HEK293 (cell line): ENCODE results near the gene SERPINH1.

Experiments
- KLF7 ChIP-seq: fragments of 450-650 bp; formaldehyde crosslinking; IDR thresholded peaks from 2 replicates; pipeline ENCODE4 v1.5.1; 2016; ENCODE audit warnings: missing biosample characterization, missing genetic modification characterization, borderline replicate concordance
- MYNN ChIP-seq: fragments of 450-650 bp; formaldehyde crosslinking; IDR thresholded peaks from 2 replicates; pipeline ENCODE4 v1.5.1; 2016; ENCODE audit warnings: missing biosample characterization, missing genetic modification characterization, borderline replicate concordance
- OSR2 ChIP-seq: fragments of 450-650 bp; formaldehyde crosslinking; IDR thresholded peaks from 2 replicates; pipeline ENCODE4 v1.5.1; 2016; ENCODE audit warnings: missing biosample characterization, missing genetic modification characterization
- ZBTB48 ChIP-seq: fragments of 450-650 bp; formaldehyde crosslinking; IDR thresholded peaks from 2 replicates; pipeline ENCODE4 v1.5.1; 2016; ENCODE audit warnings: missing biosample characterization, missing genetic modification characterization
- ZNF121 ChIP-seq: fragments of 450-650 bp; formaldehyde crosslinking; IDR thresholded peaks from 2 replicates; pipeline ENCODE4 v1.5.1; 2016; ENCODE audit warnings: missing biosample characterization, missing genetic modification characterization
- ZNF155 ChIP-seq: fragments of 450-650 bp; formaldehyde crosslinking; IDR thresholded peaks from 2 replicates; pipeline ENCODE4 v1.5.1; 2016; ENCODE audit warnings: missing biosample characterization, missing genetic modification characterization
- ZNF157 ChIP-seq: fragments of 450-650 bp; formaldehyde crosslinking; IDR thresholded peaks from 2 replicates; pipeline ENCODE4 v1.5.1; 2016; ENCODE audit warnings: missing biosample characterization, missing genetic modification characterization
- ZNF169 ChIP-seq: fragments of 450-650 bp; formaldehyde crosslinking; IDR thresholded peaks from 2 replicates; pipeline ENCODE4 v1.5.1; 2016; ENCODE audit warnings: missing biosample characterization, missing genetic modification characterization
- ZNF175 ChIP-seq: fragments of 450-650 bp; formaldehyde crosslinking; IDR thresholded peaks from 2 replicates; pipeline ENCODE4 v1.5.1; 2016; ENCODE audit warnings: missing biosample characterization, missing genetic modification characterization
- ZNF184 ChIP-seq: fragments of 450-650 bp; IDR thresholded peaks from 2 replicates; pipeline ENCODE4 v1.5.1; 2018; ENCODE audit warnings: missing biosample characterization, mild to moderate bottlenecking, missing genetic modification characterization
- ZNF248 ChIP-seq: fragments of 450-650 bp; formaldehyde crosslinking; IDR thresholded peaks from 2 replicates; pipeline ENCODE4 v1.5.1; 2017; ENCODE audit warnings: missing biosample characterization, missing genetic modification characterization
- ZNF335 ChIP-seq: fragments of 450-650 bp; formaldehyde crosslinking; conservative IDR thresholded peaks from 2 replicates; pipeline ENCODE4 v1.5.1; 2016; ENCODE audit warnings: missing biosample characterization, missing genetic modification characterization
- ZNF654 ChIP-seq: fragments of 450-650 bp; formaldehyde crosslinking; IDR thresholded peaks from 2 replicates; pipeline ENCODE4 v1.5.1; 2016; ENCODE audit warnings: low read depth, missing biosample characterization, missing genetic modification characterization
- ZNF747 ChIP-seq: fragments of 450-650 bp; formaldehyde crosslinking; IDR thresholded peaks from 2 replicates; pipeline ENCODE4 v1.5.1; 2016; ENCODE audit warnings: missing biosample characterization, missing genetic modification characterization
- ZNF768 ChIP-seq: fragments of 450-650 bp; formaldehyde crosslinking; IDR thresholded peaks from 2 replicates; pipeline ENCODE4 v1.5.1; 2018; ENCODE audit warnings: missing biosample characterization, mild to moderate bottlenecking, missing genetic modification characterization
- ZNF792 ChIP-seq: fragments of 450-650 bp; formaldehyde crosslinking; IDR thresholded peaks from 2 replicates; pipeline ENCODE4 v1.5.1; 2016; ENCODE audit warnings: missing biosample characterization, missing genetic modification characterization
- ZSCAN23 ChIP-seq: fragments of 450-650 bp; formaldehyde crosslinking; IDR thresholded peaks from 2 replicates; pipeline ENCODE4 v1.5.1; 2016; ENCODE audit warnings: missing biosample characterization, missing genetic modification characterization
- ZSCAN30 ChIP-seq: fragments of 450-650 bp; IDR thresholded peaks from 2 replicates; pipeline ENCODE4 v1.5.1; 2018; ENCODE audit warnings: missing biosample characterization, mild to moderate bottlenecking, missing genetic modification characterization, moderate library complexity
- TF ChIP-seq, protein P1 (sequence below): fragments of 450-650 bp; formaldehyde crosslinking; IDR thresholded peaks from 2 replicates; pipeline ENCODE4 v1.5.1; 2017; ENCODE audit warnings: missing biosample characterization, missing genetic modification characterization
- TF ChIP-seq, protein P2 (sequence below): fragments of 450-650 bp; formaldehyde crosslinking; IDR thresholded peaks from 2 replicates; pipeline ENCODE4 v1.5.1; 2016; ENCODE audit warnings: missing biosample characterization, missing genetic modification characterization
- TF ChIP-seq, protein P3 (sequence below): fragments of 450-650 bp; formaldehyde crosslinking; IDR thresholded peaks from 2 replicates; pipeline ENCODE4 v1.5.1; 2017; ENCODE audit warnings: missing biosample characterization, missing genetic modification characterization
- TF ChIP-seq, protein P4 (sequence below): fragments of 450-650 bp; formaldehyde crosslinking; conservative IDR thresholded peaks from 2 replicates; pipeline ENCODE4 v1.5.1; 2016; ENCODE audit warnings: low read depth, missing biosample characterization, missing genetic modification characterization
- TF ChIP-seq, protein P5 (sequence below): fragments of 450-650 bp; formaldehyde crosslinking; IDR thresholded peaks from 2 replicates; pipeline ENCODE4 v1.5.1; 2016; ENCODE audit warnings: missing biosample characterization, missing genetic modification characterization, borderline replicate concordance
- TF ChIP-seq, protein P6 (sequence below): fragments of 450-650 bp; formaldehyde crosslinking; IDR thresholded peaks from 2 replicates; pipeline ENCODE4 v1.5.1; 2016; ENCODE audit warnings: missing biosample characterization, missing genetic modification characterization

The SERPINH1 gene

DNA sequence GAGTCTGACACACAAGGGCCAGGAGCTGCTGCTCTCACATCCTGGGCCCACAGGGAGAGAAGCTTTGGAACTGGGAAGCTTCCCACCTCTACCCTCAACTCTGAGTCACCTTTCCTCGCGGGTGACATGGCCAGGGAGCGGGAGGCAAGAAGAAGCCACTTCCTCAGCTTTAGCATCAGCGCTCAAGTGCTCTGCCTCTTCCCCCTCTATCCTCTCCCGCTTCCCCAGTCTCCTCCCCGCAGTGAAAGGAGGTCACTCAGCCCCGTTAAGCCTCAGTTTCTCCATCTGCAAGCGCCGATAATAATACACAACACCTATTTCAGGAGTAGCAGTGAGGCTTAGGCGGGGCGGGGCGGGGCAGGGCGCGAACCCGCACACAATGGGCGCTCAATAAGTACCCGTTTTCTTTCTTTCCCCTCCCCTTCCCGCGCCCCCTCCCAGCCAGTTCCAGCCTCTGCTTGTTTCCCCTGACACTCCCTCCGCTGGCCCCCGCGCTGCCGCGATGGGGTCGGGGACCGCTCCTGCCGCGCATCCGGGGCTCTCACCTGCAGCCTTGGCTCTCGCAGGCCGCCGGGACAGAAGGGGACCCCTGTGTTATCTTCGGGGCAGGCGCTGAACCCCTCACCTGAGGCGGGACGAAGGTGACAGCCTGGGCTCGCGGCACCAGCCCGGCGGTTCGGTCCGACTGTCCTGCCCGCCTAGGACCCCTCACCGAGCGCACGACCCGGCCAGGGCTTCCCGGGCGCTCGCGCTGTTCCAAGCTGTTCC lies 37.2 kb upstream of the SERPINH1 start (continued):
- TF ChIP-seq, protein P1, sequence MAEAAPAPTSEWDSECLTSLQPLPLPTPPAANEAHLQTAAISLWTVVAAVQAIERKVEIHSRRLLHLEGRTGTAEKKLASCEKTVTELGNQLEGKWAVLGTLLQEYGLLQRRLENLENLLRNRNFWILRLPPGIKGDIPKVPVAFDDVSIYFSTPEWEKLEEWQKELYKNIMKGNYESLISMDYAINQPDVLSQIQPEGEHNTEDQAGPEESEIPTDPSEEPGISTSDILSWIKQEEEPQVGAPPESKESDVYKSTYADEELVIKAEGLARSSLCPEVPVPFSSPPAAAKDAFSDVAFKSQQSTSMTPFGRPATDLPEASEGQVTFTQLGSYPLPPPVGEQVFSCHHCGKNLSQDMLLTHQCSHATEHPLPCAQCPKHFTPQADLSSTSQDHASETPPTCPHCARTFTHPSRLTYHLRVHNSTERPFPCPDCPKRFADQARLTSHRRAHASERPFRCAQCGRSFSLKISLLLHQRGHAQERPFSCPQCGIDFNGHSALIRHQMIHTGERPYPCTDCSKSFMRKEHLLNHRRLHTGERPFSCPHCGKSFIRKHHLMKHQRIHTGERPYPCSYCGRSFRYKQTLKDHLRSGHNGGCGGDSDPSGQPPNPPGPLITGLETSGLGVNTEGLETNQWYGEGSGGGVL = peak; percentile 48
- no peak for TF ChIP-seq ZNF654 (tag by site-specific recombination)
- no peak for TF ChIP-seq ZNF248
- TF ChIP-seq, protein P2, sequence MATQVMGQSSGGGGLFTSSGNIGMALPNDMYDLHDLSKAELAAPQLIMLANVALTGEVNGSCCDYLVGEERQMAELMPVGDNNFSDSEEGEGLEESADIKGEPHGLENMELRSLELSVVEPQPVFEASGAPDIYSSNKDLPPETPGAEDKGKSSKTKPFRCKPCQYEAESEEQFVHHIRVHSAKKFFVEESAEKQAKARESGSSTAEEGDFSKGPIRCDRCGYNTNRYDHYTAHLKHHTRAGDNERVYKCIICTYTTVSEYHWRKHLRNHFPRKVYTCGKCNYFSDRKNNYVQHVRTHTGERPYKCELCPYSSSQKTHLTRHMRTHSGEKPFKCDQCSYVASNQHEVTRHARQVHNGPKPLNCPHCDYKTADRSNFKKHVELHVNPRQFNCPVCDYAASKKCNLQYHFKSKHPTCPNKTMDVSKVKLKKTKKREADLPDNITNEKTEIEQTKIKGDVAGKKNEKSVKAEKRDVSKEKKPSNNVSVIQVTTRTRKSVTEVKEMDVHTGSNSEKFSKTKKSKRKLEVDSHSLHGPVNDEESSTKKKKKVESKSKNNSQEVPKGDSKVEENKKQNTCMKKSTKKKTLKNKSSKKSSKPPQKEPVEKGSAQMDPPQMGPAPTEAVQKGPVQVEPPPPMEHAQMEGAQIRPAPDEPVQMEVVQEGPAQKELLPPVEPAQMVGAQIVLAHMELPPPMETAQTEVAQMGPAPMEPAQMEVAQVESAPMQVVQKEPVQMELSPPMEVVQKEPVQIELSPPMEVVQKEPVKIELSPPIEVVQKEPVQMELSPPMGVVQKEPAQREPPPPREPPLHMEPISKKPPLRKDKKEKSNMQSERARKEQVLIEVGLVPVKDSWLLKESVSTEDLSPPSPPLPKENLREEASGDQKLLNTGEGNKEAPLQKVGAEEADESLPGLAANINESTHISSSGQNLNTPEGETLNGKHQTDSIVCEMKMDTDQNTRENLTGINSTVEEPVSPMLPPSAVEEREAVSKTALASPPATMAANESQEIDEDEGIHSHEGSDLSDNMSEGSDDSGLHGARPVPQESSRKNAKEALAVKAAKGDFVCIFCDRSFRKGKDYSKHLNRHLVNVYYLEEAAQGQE (tag by site-specific recombination) = no peak
- TF ChIP-seq, protein P3, sequence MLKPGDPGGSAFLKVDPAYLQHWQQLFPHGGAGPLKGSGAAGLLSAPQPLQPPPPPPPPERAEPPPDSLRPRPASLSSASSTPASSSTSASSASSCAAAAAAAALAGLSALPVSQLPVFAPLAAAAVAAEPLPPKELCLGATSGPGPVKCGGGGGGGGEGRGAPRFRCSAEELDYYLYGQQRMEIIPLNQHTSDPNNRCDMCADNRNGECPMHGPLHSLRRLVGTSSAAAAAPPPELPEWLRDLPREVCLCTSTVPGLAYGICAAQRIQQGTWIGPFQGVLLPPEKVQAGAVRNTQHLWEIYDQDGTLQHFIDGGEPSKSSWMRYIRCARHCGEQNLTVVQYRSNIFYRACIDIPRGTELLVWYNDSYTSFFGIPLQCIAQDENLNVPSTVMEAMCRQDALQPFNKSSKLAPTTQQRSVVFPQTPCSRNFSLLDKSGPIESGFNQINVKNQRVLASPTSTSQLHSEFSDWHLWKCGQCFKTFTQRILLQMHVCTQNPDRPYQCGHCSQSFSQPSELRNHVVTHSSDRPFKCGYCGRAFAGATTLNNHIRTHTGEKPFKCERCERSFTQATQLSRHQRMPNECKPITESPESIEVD (tag by site-specific recombination) = no peak
- TF ChIP-seq ZNF175 = no peak
- TF ChIP-seq, protein P4, sequence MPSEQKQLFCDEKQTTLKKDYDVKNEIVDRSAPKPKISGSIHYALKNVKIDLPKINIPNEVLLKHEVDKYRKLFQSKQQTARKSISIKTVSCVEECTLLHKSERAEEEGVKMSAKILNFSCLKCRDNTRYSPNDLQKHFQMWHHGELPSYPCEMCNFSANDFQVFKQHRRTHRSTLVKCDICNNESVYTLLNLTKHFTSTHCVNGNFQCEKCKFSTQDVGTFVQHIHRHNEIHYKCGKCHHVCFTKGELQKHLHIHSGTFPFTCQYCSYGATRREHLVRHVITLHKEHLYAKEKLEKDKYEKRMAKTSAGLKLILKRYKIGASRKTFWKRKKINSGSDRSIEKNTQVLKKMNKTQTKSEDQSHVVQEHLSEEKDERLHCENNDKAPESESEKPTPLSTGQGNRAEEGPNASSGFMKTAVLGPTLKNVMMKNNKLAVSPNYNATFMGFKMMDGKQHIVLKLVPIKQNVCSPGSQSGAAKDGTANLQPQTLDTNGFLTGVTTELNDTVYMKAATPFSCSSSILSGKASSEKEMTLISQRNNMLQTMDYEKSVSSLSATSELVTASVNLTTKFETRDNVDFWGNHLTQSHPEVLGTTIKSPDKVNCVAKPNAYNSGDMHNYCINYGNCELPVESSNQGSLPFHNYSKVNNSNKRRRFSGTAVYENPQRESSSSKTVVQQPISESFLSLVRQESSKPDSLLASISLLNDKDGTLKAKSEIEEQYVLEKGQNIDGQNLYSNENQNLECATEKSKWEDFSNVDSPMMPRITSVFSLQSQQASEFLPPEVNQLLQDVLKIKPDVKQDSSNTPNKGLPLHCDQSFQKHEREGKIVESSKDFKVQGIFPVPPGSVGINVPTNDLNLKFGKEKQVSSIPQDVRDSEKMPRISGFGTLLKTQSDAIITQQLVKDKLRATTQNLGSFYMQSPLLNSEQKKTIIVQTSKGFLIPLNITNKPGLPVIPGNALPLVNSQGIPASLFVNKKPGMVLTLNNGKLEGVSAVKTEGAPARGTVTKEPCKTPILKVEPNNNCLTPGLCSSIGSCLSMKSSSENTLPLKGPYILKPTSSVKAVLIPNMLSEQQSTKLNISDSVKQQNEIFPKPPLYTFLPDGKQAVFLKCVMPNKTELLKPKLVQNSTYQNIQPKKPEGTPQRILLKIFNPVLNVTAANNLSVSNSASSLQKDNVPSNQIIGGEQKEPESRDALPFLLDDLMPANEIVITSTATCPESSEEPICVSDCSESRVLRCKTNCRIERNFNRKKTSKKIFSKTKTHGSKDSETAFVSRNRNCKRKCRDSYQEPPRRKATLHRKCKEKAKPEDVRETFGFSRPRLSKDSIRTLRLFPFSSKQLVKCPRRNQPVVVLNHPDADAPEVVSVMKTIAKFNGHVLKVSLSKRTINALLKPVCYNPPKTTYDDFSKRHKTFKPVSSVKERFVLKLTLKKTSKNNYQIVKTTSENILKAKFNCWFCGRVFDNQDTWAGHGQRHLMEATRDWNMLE (tag by site-specific recombination) = no peak
- TF ChIP-seq ZNF768 (tag by site-specific recombination) = no peak
- peak; percentile 75 for TF ChIP-seq ZNF335 (tag by site-specific recombination)
- TF ChIP-seq ZNF169 (tag by site-specific recombination) = no peak
- TF ChIP-seq ZSCAN23 (tag by site-specific recombination) = no peak
- no peak for TF ChIP-seq ZNF184 (tag by site-specific recombination)
- TF ChIP-seq, protein P5, sequence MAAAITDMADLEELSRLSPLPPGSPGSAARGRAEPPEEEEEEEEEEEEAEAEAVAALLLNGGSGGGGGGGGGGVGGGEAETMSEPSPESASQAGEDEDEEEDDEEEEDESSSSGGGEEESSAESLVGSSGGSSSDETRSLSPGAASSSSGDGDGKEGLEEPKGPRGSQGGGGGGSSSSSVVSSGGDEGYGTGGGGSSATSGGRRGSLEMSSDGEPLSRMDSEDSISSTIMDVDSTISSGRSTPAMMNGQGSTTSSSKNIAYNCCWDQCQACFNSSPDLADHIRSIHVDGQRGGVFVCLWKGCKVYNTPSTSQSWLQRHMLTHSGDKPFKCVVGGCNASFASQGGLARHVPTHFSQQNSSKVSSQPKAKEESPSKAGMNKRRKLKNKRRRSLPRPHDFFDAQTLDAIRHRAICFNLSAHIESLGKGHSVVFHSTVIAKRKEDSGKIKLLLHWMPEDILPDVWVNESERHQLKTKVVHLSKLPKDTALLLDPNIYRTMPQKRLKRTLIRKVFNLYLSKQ (tag by site-specific recombination) = no peak
- TF ChIP-seq ZBTB48 (tag by site-specific recombination) = peak; percentile 59; the same call in 1 of the 2 replicates
- TF ChIP-seq ZNF121 (tag by site-specific recombination) = no peak
- no peak for TF ChIP-seq ZSCAN30 (tag by site-specific recombination)
- TF ChIP-seq ZNF157 (tag by site-specific recombination) = no peak
- TF ChIP-seq KLF7 = no peak
- no peak for TF ChIP-seq ZNF792 (tag by site-specific recombination)
- TF ChIP-seq MYNN (tag by site-specific recombination) = no peak
- no peak for TF ChIP-seq ZNF155 (tag by site-specific recombination)
- TF ChIP-seq OSR2 (tag by site-specific recombination) = no peak
- TF ChIP-seq ZNF747 (tag by site-specific recombination) = no peak
- TF ChIP-seq, protein P6, sequence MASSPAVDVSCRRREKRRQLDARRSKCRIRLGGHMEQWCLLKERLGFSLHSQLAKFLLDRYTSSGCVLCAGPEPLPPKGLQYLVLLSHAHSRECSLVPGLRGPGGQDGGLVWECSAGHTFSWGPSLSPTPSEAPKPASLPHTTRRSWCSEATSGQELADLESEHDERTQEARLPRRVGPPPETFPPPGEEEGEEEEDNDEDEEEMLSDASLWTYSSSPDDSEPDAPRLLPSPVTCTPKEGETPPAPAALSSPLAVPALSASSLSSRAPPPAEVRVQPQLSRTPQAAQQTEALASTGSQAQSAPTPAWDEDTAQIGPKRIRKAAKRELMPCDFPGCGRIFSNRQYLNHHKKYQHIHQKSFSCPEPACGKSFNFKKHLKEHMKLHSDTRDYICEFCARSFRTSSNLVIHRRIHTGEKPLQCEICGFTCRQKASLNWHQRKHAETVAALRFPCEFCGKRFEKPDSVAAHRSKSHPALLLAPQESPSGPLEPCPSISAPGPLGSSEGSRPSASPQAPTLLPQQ = 0 out of 2 replicates have a peak, but pooled peaks have one; percentile 20
